ENCODE measurements around the gene BAZ1A.

DNA sequence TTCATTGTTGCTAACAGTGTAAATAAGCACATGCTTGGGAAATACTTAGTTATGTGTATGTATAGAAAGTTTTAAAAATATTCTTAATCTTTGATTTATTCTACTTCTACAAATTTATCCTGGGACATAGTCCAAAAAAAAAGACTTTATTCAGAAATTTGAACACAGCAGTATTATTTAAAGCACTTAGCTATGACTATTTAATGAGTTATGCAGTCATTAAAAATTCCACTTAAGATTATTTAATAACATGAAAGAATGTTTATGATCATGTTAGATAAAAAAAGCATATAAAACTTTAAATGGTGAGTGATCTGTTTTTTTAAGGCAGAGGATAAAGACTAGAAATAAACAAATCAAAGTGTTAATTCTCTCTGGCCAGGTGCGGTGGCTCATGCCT, 78.3 kb downstream of the BAZ1A start:
- no peak for TF ChIP-seq CBX5 (IDR thresholded peaks at IDR 0.05; ENCODE audit: low read depth)
- TF ChIP-seq KAT2A (conservative IDR thresholded peaks at IDR 0.05; ENCODE audit: control insufficient read depth, low read depth, low read length), result no peak
- TF ChIP-seq RAD21 (IDR thresholded peaks at IDR 0.05; ENCODE audit: insufficient read depth, low read depth, low read length), result no peak
- TF ChIP-seq TAF1 (IDR thresholded peaks at IDR 0.05; ENCODE audit: borderline replicate concordance, low read depth, low read length), result no peak
- TF ChIP-seq POLR2AphosphoS5 (IDR thresholded peaks at IDR 0.05; ENCODE audit: low read length), result no peak
- TF ChIP-seq ZBED1 (IDR thresholded peaks at IDR 0.05; ENCODE audit: borderline replicate concordance), result no peak
- TF ChIP-seq DPF2 (IDR thresholded peaks at IDR 0.05), result no peak
- TF ChIP-seq, protein P1, sequence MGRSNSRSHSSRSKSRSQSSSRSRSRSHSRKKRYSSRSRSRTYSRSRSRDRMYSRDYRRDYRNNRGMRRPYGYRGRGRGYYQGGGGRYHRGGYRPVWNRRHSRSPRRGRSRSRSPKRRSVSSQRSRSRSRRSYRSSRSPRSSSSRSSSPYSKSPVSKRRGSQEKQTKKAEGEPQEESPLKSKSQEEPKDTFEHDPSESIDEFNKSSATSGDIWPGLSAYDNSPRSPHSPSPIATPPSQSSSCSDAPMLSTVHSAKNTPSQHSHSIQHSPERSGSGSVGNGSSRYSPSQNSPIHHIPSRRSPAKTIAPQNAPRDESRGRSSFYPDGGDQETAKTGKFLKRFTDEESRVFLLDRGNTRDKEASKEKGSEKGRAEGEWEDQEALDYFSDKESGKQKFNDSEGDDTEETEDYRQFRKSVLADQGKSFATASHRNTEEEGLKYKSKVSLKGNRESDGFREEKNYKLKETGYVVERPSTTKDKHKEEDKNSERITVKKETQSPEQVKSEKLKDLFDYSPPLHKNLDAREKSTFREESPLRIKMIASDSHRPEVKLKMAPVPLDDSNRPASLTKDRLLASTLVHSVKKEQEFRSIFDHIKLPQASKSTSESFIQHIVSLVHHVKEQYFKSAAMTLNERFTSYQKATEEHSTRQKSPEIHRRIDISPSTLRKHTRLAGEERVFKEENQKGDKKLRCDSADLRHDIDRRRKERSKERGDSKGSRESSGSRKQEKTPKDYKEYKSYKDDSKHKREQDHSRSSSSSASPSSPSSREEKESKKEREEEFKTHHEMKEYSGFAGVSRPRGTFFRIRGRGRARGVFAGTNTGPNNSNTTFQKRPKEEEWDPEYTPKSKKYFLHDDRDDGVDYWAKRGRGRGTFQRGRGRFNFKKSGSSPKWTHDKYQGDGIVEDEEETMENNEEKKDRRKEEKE (IDR thresholded peaks at IDR 0.05), result no peak
- TF ChIP-seq, protein P2, sequence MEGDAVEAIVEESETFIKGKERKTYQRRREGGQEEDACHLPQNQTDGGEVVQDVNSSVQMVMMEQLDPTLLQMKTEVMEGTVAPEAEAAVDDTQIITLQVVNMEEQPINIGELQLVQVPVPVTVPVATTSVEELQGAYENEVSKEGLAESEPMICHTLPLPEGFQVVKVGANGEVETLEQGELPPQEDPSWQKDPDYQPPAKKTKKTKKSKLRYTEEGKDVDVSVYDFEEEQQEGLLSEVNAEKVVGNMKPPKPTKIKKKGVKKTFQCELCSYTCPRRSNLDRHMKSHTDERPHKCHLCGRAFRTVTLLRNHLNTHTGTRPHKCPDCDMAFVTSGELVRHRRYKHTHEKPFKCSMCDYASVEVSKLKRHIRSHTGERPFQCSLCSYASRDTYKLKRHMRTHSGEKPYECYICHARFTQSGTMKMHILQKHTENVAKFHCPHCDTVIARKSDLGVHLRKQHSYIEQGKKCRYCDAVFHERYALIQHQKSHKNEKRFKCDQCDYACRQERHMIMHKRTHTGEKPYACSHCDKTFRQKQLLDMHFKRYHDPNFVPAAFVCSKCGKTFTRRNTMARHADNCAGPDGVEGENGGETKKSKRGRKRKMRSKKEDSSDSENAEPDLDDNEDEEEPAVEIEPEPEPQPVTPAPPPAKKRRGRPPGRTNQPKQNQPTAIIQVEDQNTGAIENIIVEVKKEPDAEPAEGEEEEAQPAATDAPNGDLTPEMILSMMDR (IDR thresholded peaks at IDR 0.05 in 2 of 3, conservative IDR thresholded peaks at IDR 0.05 in 1 of 3; ENCODE audit: control insufficient read depth in 2 of 3, extremely low read depth in 1 of 3, insufficient read depth in 1 of 3, low read depth in 3 of 3, low read length in 3 of 3), result no peak
- TF ChIP-seq PML (IDR thresholded peaks at IDR 0.05; ENCODE audit: low read length), result no peak
- no peak for TF ChIP-seq EP300 (IDR thresholded peaks at IDR 0.05; ENCODE audit: borderline replicate concordance in 1 of 2, control insufficient read depth in 1 of 2, low read depth in 2 of 2, low read length in 2 of 2)
- TF ChIP-seq ELK1 (IDR thresholded peaks at IDR 0.05; ENCODE audit: low read depth, low read length), result no peak
- TF ChIP-seq CHD2 (IDR thresholded peaks at IDR 0.05; ENCODE audit: borderline replicate concordance, low read depth, low read length), result no peak
- no peak for TF ChIP-seq EZH2 (IDR thresholded peaks at IDR 0.05; ENCODE audit: borderline replicate concordance, control insufficient read depth, low read depth, low read length)

Measured in GM12878 (cell line).